ENCODE data around the gene ALPL.

Gene ALPL

DNA sequence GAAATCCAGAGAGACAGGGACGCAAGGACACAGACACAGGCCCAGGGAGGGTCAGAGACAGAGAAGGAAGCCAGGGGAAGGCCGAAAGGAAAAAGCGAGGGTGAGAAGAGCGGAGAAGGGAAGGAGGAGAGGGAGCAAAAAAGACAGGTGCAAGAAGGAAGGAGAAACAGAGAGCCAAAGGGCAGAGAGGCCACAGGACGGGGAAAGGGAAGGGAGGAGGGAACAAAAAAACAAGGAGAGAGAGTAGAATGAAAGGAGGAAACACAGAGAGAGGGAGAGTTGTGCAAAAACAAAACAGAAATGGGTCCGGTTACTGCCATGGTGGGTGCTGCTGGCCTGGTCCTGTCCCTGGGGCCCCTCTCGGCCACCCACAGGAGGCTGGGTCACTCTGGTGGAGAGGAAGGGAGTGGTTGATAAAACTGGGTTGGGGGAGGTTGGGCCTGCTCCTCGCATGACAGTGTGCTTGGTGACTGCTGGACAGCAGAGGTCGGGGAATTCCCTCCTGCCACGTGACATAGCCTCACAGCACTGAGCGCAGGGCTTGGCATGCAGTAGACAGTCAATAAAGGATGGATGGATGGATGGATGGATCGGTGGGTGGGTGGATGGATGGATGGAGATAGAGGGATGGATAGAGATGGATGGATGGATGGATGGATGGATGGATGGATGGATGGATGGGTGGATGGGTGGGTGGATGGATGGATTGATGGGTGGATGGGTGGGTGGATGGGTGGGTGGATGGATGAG, 95.2 kb downstream of the ALPL start:
- DNase-seq, result no peak

DNA sequence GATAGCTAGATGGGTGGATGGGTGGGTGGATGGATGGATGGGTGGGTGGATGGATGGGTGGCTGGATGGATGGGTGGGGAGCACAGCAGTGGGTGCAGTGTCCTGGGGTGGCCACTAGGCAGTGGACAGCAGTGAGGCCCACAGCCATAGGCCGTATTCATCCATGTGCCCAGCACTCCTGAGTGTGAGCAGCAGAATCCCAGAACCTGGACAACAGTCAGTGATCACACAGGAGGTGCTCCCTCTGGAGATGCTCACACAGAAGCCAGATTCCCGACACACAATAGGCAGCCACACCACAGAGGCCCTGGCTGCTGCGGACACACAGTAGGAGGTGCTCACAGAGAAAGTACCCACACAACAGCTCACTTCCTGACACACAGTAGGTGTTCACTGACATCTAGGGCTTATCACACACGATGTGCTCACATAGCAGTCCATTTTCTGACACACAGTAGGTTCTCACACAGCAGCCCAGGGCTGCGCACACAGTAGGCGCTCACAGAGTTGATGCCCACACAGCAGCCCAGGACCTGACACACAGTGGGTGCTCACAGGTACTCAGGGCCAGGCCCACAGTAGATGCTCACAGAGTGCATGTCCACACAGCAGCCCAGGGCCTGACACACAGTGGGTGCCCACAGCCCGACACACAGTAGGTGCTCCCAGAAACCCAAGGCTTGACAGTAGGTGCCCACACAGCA, 95.9 kb downstream of the ALPL start:
- no peak for DNase-seq

DNA sequence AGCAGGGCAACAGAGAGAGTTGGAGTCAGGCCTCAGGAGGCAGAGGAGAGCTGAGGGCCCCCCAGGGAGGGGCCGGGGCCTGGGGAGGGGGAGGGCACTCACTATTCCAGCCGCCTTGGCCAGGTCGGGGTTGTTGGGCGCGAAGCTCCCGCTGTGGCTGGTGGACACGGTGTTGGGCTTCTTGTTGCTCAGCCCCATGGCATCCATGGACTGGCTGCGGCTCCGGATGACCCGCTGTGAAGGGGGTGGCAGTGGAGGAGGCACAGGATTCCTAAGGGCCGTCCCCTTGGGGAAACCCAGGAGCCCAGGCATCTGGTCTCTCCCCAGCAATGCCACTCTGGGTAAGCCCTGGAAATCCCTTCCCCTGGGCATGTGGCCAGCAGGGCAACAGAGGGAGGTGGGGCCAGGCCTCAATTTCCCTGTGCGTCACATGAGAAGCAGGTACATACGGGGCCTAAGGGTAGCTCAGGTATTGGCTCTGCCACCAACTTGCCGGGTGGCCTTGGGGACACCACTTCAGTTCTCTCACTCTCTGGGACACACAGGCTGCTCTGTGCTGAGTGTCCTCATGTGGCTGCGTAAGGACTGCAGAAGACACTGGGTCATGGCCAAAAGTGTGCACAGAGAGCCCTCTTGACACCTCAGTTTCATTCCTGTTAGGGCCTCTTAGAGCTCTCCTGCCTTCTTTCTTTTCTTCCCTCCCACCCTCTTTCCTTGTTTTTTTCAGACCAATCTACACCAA, 96.9 kb downstream of the ALPL start:
- no peak for DNase-seq

DNA sequence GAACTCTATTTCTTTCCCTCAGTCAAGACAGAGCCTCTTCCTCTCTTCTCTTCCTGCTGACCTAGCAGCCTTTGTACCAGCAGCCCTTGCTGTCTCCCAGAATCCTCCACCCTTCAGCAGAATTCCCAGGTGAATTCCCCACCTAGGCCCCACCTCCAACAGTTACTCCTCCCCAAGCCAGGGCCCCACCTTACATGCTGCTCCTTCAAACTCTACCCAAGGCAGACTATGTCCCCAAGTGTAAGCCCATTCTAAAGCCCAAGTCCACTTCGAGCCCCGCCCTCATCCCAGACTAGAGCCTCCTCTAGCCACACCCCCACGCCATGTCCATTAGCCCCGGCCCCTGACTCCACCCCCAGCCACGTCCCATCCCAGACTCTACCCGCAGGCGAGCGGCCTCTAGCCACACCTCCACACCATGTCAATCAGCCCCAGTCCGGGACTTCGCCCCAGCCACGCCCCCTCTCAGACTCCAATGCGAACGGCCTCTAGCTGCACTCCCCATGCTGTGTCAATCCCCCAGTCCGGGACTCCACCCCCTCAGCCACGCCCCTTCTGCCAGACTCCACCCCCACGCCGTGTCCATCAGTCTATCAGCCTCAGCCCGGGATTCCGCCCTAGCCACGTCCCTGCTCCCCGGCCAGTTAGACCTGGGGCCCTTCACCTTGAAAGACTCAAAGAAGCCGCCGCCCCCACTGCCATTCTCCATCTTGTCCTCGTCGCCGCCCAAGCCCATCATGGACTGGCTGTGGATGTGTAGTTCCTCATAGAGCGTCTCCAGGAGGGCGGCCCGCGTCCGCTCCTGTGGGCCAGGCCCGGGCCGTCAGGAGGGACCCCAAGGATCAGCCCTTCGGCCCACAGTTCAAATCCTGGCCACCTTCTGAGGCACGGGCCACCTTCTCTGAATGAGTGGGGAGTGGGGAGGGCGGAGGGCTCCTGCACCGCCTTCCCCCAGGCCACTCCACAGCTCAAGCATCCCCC, 98.6 kb downstream of the ALPL start:
- DNase-seq, result peak; percentile 84

DNA sequence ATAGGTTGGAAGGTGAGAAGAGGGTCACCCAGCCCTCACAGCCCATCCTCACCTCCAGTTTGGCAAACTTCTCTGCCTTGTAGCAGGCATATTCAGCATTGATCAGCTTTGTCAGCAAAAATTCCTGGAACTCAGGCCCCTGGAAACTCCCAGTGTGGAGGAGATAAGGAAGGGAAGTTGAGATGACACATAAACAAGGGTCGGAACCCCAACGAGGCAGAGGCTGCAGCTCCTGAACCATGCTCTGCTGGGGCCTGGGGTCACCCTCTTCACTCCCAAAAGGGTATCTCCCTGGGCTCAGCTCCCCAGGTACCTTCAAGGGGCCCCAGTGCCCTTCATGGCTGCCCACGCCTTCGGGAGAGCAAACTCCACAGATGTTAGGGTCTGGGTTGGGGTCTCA, 99.6 kb downstream of the ALPL start:
- no peak for DNase-seq

DNA sequence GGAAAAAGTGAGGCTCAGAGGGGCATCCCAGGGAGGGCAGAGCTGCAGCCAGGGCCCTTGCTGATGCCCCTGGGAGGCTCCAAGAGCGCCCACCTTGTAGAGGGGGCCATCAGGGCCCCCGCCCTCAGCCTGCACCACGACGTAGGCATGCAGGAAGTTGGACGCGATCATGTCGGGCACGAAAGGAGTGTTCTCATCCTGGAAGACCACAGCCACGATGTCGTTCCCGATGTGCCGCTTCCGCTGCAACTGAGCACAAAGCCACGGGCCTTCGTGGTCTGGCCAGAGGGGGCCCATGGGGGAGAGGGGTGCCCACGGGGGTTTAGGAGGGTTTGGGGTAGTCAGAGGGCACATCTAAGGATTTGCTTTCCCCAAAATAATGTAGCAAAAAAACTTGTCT, 100.8 kb downstream of the ALPL start:
- no peak for DNase-seq

DNA sequence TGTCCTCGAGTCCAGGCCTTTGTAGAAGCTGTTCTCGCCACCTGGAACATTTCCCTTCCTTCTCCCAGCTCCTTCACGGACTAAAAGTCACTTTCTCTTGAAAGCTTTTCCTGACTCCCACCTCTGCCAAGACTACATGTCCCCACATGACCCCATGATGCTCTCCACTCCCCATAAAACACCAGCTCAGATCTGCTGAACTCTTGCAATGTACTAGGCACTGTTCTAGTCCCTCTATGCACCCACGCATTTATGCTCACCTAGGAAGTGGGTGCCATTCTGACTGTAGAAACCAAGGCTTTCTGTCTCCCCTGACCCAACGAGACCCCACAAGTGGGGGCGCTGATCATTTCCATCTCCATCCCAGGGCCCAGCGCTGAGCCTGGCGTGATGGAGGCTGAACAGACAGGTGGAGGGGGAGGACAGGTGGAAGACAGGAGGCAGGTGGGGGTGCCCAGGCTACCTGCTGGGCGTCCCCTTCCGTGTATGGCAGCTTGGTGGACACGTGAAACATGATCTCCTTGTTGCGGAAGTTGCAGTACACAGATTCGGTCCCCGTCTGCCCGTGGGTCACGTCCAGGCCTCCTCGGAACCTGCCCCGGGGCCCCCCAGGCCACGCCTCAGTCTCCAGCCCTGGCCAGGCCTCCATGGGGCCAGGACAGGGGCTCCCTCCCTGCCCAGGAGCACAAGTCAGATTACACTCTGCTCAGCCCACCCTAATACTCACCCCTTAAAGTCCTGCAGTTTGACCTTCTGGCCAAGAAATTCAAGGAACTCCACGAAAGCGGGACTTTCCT, 102.0 kb downstream of the ALPL start:
- no peak for DNase-seq

DNA sequence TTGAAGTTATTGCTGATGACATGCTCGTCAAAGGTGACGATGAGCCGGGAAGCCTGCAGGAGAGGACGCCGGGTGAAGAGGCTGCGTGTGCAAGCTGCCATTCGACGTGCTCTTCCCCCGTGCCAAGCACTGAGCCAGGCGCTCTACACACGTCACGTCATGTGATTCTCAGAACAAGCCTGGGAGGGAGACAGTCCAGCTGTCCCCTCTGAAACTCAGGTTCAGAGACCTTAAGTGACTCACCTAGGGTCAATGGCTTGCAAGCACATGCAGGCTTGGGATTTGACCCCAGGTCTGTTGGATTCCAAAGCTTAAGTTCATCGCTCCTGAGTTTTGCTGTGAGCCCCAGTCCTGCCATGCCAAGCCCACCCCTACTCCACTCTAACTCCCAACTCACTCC, 102.8 kb downstream of the ALPL start:
- DNase-seq, result no peak

DNA sequence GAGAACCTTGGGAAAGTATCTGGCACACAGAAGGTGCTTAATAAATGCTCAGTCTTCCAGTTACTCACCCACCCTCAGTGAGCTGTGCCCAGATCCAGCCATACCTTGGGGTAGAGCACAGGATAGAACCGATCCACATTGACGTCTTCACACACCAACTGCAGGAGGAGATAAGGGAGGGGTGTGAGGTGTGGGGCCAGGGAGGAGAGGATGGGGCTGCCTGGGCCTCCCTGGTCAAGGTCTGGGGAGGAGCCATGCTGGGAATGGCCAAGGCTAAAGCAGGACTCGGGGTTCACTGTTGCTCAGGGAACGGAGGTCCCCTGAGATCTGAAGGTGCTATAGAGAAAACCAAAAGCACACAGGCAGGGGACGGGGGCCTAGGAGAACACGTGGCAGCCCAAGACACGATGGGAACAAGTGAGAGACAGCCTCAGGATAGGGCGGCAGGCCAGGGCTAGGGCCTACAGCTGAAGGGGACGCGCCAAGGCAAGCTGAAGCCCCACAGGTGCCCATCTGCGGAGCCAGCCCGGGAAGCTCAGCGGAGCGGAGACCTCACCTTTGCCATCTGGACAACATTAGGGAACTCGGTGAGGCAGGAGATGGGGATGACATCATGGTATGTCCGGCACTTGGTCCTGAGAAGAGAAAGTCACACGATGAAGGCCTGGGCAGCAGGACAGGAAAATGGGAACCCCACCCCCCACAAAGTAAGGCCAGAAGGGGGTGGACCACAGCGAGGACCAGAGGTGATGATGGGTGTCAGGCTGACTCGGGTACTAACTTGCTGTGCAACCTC, 104.0 kb downstream of the ALPL start:
- DNase-seq, result no peak

DNA sequence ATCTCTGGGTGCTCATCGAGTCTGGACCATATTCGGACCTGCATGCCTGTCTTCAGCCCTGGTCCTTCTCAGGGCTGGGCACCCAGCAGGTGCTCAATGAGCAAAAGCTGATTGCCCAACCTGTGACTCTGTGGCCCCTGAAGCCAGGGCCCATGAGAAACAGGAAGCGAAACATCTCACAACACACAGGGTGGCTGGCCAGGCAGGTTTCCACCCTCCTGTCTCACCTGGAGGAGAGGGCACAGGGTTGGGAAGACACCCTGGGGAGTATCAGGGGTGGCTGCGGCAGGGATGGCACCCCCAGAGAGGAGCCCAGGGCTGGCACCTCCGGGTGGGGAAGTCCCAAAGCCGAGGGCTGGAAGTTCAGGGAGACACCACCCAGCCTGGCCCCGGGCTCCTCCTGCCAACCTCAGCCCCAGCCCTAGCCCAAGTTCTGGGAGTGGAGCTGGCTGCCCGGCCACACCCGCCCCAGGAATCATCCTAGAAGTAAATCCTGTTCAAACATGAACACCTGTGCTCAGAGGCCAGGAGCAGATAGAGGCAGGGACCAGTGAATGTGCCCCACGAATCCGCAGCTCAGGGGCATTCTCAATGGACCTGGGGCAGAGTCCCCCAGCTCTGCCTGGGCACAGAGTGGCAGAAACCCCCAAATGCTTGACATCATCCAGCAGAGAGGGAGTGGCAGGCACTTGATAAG, 105.3 kb downstream of the ALPL start:
- DNase-seq, result no peak

DNA sequence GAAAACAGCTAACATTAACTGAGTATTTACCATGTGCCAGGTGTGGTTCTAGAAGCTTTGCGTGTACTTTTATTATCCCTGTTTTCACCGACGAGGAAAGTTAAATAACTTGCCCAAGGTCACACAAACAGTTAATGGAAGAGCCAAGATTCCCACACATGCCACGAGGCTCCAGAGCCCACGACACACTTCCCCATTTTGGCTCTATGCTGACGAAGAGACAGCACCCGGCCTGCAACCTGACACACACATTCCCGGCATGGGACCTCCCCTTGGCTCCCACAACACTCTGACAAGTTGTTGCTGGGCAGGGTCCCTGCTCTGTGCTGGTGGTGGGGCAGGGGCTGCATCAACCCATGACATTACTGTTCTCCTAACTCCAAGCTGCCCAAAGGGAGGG, 107.1 kb downstream of the ALPL start:
- DNase-seq, result no peak

DNA sequence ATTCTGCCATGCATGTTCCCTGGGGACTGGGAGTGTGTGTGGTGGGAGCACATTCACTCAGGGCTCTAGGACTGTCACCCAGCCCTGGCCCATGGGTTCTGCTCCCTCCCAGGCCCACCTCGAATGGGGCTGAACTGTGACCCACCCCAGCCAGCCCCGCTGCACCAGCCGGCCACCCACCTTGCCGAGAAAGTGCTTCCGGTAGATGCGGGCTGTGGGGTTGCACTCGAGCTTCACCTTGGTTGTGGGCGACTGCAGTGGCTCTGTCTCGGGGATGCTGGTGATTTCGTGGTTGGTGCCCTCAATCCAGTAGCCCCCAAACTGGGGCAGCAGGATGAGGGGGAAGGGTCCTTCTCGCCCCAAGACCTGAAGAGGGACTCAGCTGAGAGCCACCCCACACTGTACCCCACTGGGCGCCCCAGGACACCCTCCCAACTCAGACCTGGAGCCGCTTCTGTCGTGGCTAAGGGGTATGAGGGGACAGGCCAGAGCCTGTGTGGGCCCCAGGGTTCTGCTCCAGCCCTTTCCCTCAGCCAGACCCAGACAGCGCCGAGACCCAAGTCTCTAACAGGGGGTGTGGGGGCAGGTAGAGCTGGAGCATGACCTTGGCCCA, 108.0 kb downstream of the ALPL start:
- no peak for DNase-seq

DNA sequence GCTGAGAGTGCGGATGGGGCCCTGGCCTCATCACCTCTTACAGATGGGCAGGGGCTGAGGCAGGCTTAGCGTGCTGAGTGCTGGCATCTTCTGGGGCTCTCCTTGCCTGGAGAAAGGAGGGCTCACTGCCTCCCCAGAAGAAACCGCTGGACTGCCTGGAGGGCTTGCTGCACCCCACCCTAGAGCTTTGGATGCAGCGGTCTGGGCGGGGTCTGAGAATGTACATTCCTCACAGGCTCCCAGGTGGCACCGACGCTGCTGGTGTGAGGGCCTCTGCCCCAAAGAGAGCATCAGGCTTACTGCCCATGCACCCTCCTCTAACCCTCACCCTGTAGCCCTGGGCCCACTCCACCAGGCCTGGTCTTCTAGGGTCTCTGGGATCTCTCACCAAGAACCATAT, 108.8 kb downstream of the ALPL start:
- no peak for DNase-seq

DNA sequence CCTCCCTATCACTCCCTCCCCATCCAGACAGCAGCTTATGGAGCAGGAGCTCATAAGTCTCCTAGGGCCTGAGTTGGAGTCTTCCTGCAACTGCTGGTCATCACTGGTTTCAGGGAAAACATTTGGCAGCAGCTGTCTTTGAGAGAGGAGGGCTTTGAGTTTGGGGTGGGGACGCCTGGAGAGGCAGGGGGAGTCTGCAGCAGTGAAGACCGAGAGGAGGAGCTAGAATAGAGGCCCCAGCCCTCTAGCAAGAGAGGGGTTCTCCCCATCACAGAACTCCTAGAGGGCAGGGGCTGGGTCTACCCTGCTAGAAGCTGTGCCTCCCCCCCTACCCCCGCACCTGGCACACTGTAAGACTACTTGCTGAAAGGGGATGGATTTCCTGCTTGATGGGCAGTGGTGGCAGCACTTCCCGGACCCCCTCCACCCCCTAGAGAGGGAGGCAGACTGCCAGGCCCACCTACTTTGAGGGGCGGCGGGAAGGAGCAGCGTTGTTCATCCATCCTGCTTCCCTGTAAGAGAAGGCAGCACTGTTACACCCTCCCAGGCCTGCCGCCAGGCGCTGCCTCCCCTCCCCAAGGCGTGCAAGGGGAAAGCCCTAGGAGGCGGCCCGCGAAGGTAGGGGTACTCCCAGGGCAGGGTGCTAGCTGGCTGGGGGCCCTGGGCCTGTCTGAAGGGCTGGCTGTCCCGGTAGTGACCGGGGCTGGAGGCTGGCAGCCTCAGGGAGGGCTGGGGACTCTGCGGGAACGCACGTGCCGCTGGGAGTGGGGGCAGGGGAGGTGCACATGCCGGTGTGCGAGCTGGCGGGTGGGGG, 109.5 kb downstream of the ALPL start:
- no peak for DNase-seq

DNA sequence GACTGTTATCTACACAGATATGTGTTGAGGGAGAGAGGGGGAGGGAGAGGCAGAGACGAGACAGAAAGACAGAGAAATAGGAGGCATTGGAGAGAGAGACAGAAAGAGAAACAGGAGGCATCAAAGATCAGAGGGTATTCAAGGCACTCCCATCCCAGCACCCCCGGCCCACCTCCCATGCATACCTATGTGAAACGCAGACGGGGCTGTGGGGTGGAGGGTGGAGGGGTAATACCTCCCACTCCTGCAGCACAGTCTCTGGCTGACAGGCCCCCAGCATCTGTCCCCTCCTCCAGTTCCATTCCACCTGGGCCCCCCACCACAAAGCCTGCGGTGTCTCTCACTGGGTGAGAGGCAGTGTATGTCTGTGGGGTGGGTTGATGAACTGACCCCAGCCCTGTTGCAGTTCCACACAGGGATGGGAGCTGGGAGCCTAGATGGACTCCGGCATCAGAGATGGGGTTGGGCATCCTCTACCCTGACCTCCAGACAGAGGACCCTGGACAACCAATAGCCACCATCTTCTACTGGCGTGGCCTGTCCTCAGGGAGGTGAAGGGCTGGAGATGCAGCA, 110.2 kb downstream of the ALPL start:
- no peak for DNase-seq

DNA sequence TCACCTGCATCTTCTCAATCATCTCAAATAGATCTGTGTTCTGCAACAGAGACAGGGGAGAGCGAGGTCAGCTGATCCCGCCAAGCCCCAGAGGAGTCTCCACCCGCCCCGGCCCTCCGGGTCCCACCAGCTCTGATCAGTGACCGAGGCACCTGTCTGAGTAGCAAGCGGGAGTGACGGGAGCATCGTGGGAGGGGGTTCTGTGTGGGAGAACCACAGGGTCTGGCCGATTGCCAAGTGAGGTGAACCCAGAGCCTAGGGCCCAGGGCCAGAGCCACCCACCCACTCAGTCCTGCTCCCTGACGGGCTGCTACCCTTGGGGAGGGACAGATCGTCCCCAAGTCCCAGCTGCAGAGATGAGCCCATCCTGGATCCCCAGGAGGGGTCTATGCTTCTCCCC, 110.8 kb downstream of the ALPL start:
- no peak for DNase-seq

DNA sequence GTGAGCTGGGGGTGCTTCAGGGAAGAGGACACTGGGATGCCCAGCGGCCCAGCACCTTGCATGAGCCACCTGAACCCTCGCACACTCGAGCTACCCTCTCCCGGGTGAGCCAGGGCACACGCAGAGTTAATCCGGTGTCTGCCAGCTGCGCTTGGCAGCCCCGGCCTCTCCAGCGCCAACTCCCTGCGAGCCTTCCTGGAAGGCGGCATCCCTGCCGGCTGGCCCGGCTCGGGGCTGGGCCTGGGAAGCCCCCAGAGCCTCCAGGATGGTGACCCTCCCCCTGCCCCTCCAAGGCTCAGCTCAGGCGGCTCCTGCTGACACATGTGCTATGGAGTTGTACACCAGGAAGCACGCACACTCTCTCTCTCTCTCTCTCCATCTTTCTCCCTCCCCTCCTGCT, 111.3 kb downstream of the ALPL start:
- no peak for DNase-seq

DNA sequence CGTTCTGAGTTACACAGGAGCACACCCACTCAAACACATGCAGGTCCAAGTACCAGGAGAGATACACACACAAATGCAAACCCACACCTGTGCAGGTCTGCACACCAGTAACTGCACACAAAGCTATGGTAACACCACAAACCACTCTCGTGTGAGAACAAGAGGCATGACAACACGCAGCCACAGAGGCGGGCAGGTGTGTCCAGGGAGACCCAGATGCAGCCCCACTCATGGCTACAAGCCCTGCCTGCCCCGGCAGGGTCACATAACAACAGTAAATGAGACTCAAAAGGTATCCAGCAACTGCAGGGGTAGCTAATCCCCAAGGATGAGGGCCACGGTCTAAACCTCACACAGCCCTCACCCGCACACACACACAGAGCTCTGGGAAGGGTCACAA, 111.8 kb downstream of the ALPL start:
- DNase-seq, result no peak
